H1 (cell line): ENCODE results near the gene CIAO3. TPM values are rescaled to one million over a fixed set of nuclear protein-coding genes. Genes with fewer than 3 reads are reported as not detected.

Source experiments
- CHD7 ChIP-seq: fragments of 300-600 bp; sonication (generic); IDR thresholded peaks from 2 replicates; pipeline ENCODE4 v1.7.1; 2012; ENCODE audit warnings: low read length, moderate library complexity, mild to moderate bottlenecking, inconsistent platforms; ENCODE audit not compliant: insufficient replicate concordance
- MAFK ChIP-seq: IDR thresholded peaks from 2 replicates; pipeline ENCODE4 v1.6.1; 2012; ENCODE audit warnings: low read depth, mild to moderate bottlenecking, improper control_type of control experiment, low read length
- RAD21 ChIP-seq, 2 experiments: IDR thresholded peaks in 1 of 2; conservative IDR thresholded peaks in 1 of 2; 2 replicates each; pipeline ENCODE4 v1.6.1; 2011; ENCODE audit warnings: low read depth in 2 of 2, low read length in 2 of 2, improper control_type of control experiment in 1 of 2, inconsistent platforms in 1 of 2, mild to moderate bottlenecking in 1 of 2, moderate library complexity in 1 of 2
- SAP30 ChIP-seq: fragments of 300-600 bp; sonication (generic); IDR thresholded peaks from 2 replicates; pipeline ENCODE4 v1.7.1; 2012; ENCODE audit warnings: low read length, moderate library complexity, mild to moderate bottlenecking, inconsistent platforms; ENCODE audit not compliant: insufficient read depth, insufficient replicate concordance
- SP4 ChIP-seq: IDR thresholded peaks from 2 replicates; pipeline ENCODE4 v1.6.1; 2012; ENCODE audit warnings: low read length, inconsistent platforms
- polyA plus RNA-seq, 7 experiments: library from polyadenylated mRNA; depleted of rRNA in 3 of 7; stranded (reverse) in 5 of 7; unstranded in 2 of 7; fragments of >200 nt in 5 of 7; fragments of 200-250 nt in 2 of 7; gene quantifications; 1 replicate in 5 of 7; 2 replicates in 1 of 7; 4 replicates in 1 of 7; pipeline versions ENCODE4 v1.2.1 to v1.2.3, GENCODE V29; 2011 to 2013; ENCODE audit warnings: missing spikeins in 2 of 7, mixed read lengths in 2 of 7
- total RNA-seq: library from RNA; stranded (reverse); fragmentation: NEBNext Ultra II Directional; extraction: Animal tissue kit (Norgen Biotek cat#: 25700); gene quantifications from 2 replicates; pipeline ENCODE4 v1.2.1, GENCODE V29; 2021

Gene CIAO3
- total and polyA plus RNA-seq, 2 of the 8 experiments (the other 6 are each of a cell fraction or from before 2014, with no cell fraction given), result 20.0 to 20.4 TPM

DNA sequence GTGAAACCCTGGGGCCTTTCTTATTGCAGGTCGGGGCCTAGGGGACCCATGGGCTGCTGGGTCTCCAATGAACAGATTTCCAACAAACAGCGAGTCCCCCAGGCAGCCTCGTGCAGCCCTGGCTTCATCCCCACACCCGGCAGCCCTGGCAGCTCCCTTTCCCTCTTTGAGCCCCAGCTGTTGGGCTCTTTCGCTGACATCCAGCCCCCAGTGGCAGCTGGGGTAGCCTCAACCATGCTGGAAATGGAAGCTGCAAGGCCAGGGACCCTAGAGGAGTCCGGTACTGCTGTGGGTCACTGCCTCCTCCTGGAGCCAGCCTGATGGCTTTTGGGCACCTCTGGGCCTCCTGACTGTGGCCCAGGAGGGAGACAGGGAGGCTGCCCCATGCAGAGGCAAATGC, 41.5 kb upstream of the CIAO3 start (continued):
- TF ChIP-seq CHD7 (no peak), SP4 (no peak), RAD21 (IDR thresholded peaks at IDR 0.05 in 1 of 2, conservative IDR thresholded peaks at IDR 0.05 in 1 of 2; ENCODE audit: low read depth in 2 of 2, low read length in 2 of 2) (no peak), MAFK (no peak), SAP30 (no peak)
